GM18907 (cell line): Measurements from ENCODE around the gene ATPAF2.
"Not testable (repeated sequence)": the region's sequence is repeated elsewhere in the genome, so short reads cannot be mapped to it uniquely, and the experiment has no call there.

Experiments used
- ATAC-seq: cut with Tn5 transposase; IDR thresholded peaks from one replicate; pipeline ENCODE4 v1.9.1; 2021; ENCODE audit warnings: mild to moderate bottlenecking, moderate library complexity; ENCODE audit not compliant: unreplicated experiment

The ATPAF2 gene

DNA sequence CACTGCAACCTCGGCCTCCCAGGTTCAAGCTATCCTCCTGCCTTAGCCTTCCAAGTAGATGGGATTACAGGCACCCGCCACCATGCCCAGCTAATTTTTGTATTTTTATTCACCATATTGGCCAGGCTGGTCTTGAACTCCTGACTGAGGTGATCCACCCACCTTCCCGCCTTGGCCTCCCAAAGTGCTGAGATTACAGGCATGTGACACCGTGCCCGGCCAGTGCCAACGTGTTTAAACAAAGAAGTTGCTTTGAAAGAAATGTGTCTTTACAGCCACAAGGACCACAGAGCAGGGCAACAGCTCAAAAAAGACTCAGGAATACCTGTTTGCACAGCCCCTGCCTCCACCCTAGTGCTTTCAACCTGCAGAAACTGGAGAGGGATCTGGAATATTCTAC, 25.0 kb downstream of the ATPAF2 start:
- no peak for ATAC-seq

DNA sequence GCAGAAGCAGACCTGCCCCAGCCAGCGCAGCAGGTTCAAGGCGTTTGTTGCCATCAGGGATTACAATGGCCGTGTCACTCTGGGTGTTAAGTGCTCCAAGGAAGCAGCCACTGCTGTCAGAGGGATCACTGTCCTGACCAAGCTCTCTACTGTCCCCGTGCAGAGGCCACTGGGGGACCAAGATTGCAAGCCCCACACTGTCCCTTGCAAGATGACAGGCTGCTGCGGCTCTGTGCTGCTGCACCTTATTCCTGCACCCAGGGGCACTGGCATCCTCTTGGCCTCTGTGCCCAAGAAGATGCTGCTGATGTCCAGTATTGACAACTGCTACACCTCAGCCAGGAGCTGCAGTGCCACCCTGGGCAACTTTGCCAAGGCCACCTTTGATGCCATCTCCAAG, 27.7 kb downstream of the ATPAF2 start:
- no peak for ATAC-seq

DNA sequence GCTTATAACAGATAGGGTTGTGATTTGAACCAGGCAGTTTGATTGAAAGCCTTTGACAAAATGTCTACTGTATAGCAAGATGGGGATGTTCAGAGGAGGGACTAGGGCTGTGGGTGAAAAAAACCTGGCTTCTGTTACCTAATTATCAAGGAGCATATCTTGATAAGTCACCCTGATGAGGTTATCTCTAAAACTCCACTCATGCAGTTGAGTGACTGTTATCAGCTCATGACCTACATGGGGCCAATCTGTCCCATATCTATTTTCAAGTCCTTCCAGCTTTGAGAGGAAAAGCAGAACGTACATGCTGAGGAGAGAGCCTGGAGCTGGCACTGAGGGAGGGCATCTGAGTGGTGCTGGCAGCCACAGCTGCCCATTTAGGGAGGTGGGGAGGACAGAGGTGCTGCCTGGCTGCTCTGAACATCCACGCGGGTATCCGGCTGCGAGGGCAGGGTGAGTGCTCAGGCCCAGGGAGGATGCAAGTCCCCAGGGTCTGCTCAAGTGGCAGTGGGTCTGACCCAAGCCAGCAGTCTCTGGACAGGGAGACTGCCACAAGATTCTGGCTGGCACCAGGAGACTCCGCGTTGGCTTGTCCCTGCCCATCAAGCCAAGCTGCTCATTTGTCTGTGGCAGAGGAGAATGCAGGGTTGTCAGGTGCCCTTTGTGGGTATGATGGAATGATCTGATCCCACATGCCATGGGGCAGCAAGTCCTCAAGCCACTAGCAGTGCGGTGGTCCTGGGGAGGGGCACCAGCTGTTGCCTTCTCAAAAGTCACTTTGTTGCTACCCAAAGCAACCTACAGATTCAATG, 29.2 kb downstream of the ATPAF2 start:
- ATAC-seq: no peak

DNA sequence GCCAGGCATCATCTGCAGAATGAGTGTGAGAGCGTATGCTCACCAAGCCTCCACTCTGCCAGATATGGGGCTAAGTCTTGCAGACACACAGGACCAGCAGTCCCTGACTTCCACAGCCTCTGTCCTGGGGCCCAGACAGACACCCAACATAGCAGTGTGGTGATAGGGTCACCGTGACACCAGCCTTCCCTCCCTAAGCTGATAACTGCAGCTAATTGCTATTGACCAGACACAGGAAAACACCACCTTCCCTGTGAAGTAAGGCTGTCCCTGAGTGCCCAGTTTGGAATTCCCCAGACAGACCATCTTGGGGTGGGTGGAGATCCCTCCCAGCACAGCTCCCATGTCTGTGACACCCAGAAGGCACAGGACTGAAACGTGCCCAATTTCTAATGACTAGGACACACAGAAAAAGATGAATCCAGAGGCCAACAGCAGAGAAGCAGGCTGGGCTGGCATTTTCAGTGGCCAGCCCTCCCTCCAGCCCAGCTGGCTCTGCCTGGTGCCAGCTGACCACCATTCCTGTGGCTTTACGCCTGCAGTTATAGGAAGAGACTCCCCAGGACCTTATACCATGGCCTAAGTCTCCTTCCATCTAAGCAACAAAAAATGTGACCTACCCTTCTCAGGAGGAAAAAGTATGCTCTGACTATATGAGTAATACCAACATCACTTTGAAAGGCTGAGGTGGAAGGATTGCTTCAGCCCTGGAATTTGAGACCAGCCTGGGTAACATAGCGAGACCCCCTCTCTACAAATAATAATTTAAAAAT, 30.3 kb downstream of the ATPAF2 start:
- no peak for ATAC-seq

DNA sequence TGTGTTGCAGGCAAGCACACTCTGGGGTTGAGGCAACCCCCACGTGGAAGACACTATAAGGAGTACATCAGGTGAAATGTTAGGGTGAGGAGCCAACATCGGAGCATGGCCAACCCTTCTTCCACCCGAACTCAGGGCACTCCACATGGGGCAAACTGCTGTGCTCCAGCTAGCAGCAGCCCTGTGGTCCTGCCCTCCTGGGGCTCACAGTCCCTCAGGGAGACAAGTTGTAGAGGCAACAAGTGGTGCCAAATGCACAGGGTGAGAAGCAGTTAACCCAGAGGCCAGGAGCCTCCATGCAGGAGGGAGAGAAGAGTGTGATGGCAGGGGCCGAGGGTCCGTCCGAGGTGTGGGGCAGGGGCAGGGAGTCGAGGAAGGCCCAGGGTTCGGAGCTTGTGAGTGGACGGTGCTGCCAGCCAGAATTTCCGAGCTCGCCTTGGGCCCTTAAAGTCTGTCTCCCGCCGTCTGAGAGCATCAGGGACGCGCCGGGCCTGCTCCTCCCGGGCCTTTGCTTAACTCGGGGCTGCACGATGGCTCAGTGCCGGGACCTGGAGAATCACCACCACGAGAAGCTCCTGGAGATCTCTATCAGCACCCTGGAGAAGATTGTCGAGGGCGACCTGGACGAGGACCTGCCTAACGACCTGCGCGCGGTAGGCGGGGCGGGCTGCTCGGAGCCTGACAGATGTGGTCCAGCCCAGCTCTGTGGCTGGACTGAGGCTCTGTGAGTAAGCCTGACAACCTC, 32.3 kb downstream of the ATPAF2 start:
- no peak for ATAC-seq

DNA sequence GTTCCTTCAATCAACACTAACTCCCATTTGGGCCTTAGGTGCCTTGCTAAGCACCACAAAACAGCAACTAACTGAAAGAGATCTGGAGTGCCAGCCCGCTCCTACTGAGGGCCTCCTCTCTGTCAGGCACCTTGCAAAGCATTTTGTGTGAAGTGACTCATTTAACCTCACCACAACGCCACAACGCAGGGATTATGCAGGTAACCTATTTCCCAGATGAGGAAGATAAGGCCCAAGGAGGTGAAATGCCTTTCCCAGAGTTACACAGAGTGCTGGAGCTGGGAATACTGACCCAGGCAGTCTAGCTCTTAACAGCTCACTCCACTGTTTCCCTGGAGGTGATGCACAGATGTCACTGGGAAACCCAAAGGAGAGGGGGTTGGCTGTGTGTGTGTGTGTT, 33.5 kb downstream of the ATPAF2 start:
- no peak for ATAC-seq

DNA sequence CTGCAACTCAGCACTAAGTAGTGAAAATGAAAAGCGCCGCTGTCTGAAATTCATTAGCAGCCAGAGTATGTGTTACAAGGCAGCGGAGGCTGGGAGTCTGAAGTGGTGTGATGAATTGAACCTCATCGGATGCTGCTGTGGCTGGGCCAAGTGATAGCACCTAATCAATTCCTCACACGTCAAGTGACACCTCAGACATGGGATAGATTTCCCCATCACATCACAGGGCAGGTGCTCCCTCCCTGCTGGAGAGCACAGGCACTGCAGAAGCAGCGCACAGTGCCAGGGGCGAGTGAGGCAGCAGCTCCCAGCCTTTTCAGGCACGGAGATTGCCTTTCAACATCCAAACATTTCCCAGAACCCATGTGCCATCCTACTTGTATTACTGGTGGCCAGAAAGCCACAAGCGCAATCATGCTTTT, 34.1 kb downstream of the ATPAF2 start:
- ATAC-seq: no peak

DNA sequence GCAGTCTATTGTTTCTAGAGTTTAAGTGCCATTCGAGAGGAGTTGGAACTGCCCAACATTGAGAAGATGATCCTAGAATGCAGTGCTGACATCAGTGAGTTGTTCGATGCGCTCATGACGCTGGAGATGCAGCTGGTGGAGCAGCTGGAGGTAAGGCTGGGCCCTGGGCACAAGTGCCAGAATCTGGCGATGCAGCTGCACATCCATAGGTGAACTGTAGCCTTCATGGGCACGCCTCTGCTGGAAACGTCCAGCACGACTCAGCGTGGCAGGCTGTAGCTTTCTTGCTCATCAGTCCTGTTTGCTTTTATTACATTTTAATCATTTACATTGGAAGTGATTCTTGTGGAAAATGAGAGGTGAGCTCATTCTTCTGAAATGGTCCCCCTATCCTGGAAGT, 34.6 kb downstream of the ATPAF2 start:
- ATAC-seq: no peak

DNA sequence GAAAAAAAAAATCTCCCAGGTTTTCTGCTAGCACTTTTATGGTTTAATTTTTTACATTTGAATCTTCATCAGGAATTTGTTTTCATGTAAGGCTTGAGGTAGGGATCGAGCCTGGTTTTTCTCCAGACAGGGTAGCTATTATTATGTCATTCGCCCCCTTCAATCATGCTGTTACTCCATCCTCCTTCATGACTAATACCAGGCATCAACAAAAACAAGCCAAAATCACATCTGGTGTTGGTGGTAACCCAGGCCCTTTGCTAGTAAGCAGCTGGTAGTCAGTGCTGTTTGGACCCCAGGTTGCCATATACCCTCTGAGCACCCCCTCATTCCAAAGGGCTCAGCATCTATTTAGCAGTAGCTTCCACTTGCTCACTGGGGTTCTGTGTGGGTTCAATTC, 36.8 kb downstream of the ATPAF2 start:
- ATAC-seq: no peak

DNA sequence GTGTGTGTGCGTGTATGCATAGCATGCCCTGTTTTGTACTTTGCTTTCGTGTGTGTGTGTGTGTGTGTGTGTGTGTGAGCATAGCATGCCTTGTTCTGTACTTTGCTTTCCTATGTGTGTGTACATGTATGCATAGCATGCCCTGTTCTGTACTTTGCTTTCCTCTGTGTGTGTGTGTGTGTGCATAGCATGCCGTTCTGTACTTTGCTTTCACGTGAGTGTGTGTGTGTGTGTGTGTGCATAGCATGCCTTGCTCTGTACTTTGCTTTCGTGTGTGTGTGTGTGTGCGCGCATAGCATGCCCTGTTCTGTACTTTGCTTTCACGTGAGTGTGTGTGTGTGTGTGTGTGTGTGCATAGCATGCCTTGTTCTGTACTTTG, 38.9 kb downstream of the ATPAF2 start:
- ATAC-seq: no peak

DNA sequence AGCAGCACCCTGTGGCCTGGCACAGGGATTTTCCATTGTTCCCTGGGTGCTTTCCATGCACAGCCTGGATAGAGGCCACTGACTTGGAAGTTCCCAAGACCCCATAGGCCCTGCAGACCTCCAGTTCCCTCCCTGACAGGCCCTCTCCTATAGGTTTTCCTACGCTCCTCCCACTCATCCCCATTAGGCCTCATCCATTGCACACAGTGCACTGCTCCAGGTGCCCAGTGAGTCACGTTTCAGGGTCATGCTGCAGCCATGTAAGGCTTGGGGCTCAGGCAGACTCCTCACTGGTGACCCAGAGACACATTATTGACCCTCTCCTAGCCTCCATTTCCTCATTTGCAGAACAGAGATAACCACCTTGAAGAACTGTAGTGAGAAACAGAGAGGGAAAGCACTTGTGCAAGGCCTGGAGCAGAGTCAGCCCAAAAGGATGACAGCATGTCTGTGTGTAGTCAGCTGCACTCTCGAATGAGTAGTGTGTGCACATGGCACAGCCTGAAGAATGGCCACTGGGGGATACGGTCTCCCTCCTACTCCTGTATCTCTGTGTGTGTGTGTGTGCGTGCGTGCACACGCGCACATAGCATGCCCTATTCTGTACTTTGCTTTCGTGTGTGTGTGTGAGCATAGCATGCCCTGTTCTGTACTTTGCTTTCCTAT, 39.5 kb downstream of the ATPAF2 start:
- no peak for ATAC-seq

DNA sequence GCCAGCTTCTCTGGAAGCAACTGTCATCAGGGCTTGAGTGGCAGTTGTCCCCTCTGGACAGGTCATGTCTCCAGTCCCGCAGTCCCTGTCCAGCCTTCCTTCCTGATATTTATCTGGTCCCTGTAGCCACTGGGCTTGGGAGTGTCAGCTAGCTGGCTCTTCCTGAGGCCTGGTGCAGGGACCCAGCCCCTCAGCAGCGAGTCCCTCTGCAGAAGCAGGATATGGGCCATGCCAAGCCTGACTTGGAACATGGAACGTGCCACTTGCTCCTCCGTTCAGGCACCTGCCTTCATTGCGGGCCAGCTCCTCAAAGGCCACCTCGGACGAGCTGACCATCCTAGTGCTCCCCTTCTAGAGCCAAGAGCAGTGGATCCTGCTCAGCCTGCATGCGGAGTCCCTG, 40.0 kb downstream of the ATPAF2 start:
- ATAC-seq: no peak

DNA sequence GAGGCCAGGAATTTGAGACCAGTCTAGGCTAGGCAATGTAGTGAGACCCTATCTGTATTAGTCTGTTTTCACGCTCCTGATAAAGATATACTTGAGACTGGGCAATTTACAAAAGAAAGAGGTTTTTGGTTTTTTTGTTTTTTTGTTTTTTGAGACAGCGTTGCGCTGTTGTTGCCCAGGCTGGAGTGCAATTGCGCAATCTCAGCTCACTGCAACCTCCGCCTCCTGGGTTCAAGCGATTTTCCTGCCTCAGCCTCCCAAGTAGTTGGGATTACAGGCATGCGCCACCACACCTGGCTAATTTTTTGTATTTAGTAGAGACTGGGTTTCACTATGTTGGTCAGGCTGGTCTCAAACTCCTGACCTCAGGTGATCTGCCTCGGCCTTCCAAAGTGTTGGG, 43.1 kb downstream of the ATPAF2 start:
- not testable (repeated sequence) for ATAC-seq

DNA sequence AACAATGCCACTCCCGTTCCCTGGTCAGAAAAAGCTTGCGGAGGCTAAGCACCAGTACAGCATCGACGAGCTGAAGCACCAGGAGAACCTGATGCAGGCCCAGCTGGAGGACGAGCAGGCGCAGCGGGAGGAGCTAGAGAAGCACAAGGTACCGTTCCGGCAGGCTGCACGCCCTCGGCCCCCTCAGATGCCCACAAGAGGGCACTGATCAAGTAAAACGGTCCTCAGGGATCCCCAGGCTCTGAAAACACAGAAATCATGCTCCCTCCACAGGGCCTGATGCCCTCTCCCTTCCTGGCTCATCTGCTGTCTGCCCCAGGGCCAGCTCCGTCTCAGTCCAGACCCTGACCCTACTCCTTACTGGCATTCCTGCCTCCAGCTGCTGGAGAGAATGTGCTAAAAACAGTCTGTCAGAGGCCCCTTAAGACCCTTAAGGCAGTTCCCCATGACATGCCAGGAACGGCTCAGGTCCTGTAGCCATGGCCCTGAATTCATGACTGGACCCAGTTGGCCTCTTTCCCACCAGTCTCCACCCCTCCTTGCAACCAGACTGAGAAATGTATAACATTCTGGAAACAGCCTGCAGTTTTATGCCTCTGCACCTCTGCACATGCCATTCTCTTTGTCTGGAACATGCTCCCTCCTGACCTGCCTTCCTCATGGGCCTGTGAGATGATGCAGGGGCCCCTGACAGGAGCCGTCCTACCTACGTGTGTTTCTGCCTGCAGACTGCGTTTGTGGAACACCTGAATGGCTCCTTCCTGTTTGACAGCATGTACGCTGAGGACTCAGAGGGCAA, 44.5 kb downstream of the ATPAF2 start:
- ATAC-seq: no peak

DNA sequence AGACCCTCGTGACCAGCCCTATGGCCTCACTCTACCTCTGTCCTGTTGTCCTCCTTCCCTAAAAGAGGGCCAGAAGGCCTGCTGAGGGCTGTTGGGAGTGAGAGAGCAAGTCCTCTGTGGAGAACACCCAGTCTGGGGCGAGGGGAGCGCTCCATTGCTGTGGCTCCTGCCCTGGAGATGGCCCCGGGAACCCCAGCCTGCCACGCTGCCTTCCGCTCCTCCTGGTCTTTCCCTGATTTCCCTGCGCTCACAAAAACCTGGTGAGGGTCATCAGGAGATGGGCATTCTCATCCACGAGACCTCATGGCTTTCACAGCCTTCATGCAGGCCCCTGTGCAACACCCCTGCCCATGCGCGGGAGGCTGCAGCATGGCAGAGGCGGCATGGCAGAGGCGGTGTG, 45.1 kb downstream of the ATPAF2 start:
- ATAC-seq: no peak

DNA sequence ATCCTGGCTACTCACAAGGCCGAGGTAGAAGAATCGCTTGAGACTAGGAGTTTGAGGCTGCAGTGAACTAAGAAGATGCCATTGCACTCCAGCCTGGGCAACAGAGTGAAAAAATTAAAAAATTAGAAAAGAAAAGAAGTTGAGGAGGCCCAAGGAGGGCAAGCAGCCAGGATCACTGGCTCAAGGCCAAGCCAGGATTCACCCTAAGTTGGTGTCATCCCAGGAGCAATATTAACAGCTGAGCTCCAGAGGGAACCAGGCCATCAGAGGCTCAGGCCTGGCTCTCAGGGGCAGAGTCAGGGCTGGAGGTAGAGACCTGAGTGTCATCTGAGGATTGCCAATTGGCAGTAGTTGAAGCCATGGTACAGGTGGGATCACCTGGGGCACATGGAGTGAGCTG, 45.6 kb downstream of the ATPAF2 start:
- ATAC-seq: no peak

DNA sequence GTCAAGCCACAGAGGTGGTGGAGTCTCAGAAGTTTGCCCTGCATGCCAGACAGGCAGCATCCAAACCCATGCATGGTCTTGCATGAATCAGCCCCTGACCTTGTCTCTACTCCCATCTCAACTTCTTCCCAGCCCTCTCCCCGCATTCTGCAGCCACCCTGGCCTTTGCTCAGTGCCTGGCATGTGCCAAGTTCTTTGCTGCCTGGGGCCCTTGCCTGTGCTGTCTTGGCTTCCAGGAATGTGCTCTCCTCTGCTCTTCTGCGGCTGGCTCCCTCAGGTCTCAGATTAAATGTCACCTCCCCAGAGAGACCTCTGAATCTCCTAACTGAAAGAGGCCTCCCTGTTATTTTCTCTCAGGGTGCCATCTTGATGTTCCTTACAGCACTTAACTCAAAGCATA, 48.7 kb downstream of the ATPAF2 start:
- ATAC-seq: no peak

DNA sequence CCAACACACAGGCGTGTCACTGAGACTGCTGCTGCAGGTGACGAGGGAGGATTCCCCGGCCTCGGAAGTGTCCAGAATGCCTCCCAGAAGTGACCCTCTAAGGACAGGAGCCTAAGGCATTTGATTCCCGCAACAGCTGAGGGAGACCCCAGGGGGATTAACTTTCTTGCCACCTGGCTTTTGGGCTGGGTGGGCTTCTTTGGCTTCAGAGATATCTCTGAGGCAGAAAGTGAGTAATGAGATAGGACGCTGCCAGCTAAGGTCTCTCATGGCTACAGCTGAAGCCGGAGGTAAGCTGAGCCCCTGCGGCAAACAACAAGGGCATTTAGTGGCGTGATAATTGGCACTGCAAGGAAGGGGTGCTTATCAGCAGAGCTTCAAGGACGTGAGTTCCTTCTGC, 49.4 kb downstream of the ATPAF2 start:
- no peak for ATAC-seq

DNA sequence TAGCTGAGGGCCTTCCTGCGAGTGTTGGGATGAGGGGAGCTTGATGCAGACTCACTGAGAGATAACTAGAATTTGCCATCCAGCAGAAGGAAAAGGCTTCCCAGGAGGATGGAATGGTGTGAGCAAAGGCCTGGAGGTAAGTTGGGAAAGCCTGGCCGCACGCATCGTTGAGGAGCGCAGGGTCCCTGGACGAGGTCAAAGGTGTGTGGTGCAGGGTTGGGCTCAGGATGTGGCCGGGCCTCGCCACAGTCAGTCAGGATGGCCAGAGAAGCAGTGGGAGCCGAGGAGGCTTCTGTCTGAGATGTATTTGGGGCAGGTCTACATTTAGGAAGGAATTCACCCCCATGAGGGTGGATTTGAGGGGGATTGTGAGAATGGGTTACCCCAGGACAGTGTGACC, 49.9 kb downstream of the ATPAF2 start:
- ATAC-seq: no peak

DNA sequence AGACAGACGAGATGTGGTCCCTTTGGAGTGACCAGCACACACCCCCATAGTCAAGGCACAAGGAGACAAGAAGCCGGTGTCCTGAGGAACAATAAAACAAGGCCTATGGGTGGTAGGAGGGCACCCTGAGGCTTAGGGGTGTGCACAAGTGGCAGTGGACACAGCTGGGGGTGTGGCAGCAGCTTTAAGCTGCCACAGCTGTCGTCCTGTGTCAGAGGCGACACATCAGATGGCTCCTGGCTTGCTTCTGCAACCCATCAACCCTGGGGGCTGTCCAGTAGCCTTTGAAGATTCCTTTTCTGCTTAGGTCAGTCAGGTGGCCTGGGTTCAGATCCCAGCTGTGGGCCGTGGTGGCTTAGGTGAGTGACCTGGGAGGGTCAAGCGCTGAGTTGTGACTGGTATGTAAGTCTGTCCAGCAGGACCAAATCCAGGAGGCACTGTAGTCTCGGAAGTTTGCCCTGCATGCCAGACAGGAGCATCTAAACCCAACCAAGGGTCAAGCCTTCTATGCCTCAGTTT, 50.5 kb downstream of the ATPAF2 start:
- ATAC-seq: no peak
